ENCODE results near the gene SGCE. TPM values are rescaled to one million over a fixed set of nuclear protein-coding genes. Genes with fewer than 3 reads are reported as not detected.

SGCE gene
- total RNA-seq, 1 donor from 2014 or later: 169 TPM

DNA sequence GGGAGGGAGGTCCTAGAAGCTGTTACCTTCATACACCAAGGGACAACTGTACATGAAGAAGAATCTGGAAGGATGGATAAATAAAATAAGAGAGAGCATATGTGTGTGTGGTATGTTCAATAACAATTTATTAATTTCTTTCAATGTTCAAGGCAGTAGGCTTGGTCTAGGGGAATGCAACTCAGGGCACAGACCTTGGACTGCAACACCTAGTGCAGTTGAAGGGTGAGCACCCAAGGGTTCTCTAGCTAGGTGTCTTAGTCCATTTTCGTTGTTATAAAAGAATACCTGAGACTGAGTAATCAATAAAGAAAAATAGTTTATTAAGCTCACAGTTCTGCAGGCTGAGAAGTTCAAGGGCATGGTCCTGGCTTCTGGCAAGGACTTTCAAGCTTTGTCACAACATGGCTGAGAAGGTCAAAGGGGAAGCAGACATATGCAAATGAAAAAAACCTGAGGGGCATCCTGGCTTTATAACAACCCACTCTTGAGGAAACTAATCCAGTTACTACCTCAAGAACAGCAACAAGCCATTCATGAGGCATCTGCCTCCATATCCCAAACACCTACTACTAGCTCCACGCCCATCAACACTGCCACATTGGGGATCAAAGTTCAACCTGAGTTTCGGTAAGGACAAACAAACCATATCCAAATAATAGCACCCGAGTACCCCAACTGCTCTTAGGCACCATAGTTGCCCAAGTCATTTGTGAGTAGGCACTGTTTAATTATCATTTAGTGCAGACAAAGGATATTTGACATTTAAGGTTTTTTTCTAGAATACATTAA, 15.7 kb upstream of the SGCE start:
- Histone ChIP-seq H3K9ac (no peak overlapping the region), H3K27ac (no peak overlapping the region), H3K27me3 (no peaks in the 10 kb centered on the region), H2AFZ (replicated peaks) (no peak overlapping the region), H3K4me1 (no peaks in the 10 kb centered on the region), H4K20me1 (ENCODE audit: low read depth) (no peaks in the 10 kb centered on the region), H3K4me3 (no peak overlapping the region), H3K4me2 (no peak overlapping the region), H3K79me2 (ENCODE audit: low read depth) (no peaks in the 10 kb centered on the region), H3F3A (ENCODE audit: low read depth) (peaks cover 2% of the 10 kb centered on the region), H3K9me3 (ENCODE audit: low read depth) (no peaks in the 10 kb centered on the region), H3K36me3 (no peaks in the 10 kb centered on the region)
- peaks cover 4% of the 10 kb centered on the region for H3K9me3 Mint-ChIP-seq
- peaks cover 2% of the 10 kb centered on the region for H3K4me1 Mint-ChIP-seq
- TF ChIP-seq EZH2 (IDR thresholded peaks at IDR 0.05) (no peak), EZH2phosphoT487 (IDR thresholded peaks at IDR 0.05) (no peak)
- TF ChIP-seq, protein P1, sequence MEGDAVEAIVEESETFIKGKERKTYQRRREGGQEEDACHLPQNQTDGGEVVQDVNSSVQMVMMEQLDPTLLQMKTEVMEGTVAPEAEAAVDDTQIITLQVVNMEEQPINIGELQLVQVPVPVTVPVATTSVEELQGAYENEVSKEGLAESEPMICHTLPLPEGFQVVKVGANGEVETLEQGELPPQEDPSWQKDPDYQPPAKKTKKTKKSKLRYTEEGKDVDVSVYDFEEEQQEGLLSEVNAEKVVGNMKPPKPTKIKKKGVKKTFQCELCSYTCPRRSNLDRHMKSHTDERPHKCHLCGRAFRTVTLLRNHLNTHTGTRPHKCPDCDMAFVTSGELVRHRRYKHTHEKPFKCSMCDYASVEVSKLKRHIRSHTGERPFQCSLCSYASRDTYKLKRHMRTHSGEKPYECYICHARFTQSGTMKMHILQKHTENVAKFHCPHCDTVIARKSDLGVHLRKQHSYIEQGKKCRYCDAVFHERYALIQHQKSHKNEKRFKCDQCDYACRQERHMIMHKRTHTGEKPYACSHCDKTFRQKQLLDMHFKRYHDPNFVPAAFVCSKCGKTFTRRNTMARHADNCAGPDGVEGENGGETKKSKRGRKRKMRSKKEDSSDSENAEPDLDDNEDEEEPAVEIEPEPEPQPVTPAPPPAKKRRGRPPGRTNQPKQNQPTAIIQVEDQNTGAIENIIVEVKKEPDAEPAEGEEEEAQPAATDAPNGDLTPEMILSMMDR (IDR thresholded peaks at IDR 0.05): no peak
- DNase-seq (ENCODE audit: low spot score): no peak
- H3K36me3 Mint-ChIP-seq: peaks cover 17% of the 10 kb centered on the region
- H3K27me3 Mint-ChIP-seq (ENCODE audit: insufficient read depth, low read depth): peaks cover 2% of the 10 kb centered on the region
- H3K27ac Mint-ChIP-seq: no peak overlapping the region
- no peak overlapping the region for H3K4me3 Mint-ChIP-seq

DNA sequence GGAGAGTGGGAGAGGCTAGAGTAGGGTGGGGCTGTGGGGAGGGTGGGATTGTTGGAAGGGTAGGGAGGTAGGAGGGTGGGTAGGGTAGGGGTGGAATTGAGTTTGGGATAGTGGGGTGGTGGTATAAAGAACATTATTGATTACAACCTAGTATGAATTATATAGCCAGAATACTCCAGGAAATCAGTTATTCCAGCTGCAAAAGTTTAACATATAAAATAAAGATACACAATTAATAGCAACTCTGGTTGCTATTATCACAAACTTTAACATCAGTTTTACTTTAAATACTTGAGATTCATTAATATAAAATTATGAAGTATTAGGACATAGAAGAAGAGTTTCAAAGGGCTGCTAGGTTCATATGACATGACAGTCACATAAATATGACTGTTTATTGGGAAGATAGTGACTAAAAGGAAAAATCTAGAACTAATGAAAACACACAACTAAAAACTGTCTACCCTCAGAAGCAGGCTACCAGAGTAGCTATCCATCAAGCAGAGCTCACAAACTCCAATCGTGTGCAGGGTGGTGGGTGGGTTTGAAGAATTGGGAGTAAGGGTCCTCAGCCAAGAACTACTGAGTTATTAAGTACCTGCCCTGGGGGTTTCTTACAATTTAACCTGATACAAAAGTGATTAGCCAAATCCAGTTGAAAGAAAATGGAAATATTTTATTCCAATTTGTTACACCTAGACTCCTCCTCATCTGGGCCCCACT, 14.0 kb upstream of the SGCE start:
- Histone ChIP-seq H3K9me3 (ENCODE audit: low read depth) (no peaks in the 10 kb centered on the region), H3K27ac (no peak overlapping the region), H3K4me3 (no peak overlapping the region), H3K36me3 (no peaks in the 10 kb centered on the region), H3K4me2 (no peak overlapping the region), H3K27me3 (no peaks in the 10 kb centered on the region), H3K4me1 (no peaks in the 10 kb centered on the region), H3K79me2 (ENCODE audit: low read depth) (peaks cover 11% of the 10 kb centered on the region), H2AFZ (replicated peaks) (no peak overlapping the region), H4K20me1 (ENCODE audit: low read depth) (no peaks in the 10 kb centered on the region), H3K9ac (no peak overlapping the region), H3F3A (ENCODE audit: low read depth) (peaks cover 2% of the 10 kb centered on the region)
- DNase-seq (ENCODE audit: low spot score): no peak
- Mint-ChIP-seq H3K27ac (no peak overlapping the region), H3K4me1 (no peaks in the 10 kb centered on the region), H3K9me3 (peaks cover 21% of the 10 kb centered on the region), H3K36me3 (peaks cover 32% of the 10 kb centered on the region), H3K27me3 (ENCODE audit: insufficient read depth, low read depth) (peaks cover 5% of the 10 kb centered on the region), H3K4me3 (no peak overlapping the region)
- TF ChIP-seq EZH2 (IDR thresholded peaks at IDR 0.05) (no peak), EZH2phosphoT487 (IDR thresholded peaks at IDR 0.05) (no peak)
- TF ChIP-seq, protein P1 (IDR thresholded peaks at IDR 0.05): no peak

- H3K36me3 Mint-ChIP-seq: peaks cover 58% of the 10 kb centered on the region
- DNase-seq (ENCODE audit: low spot score): no peak
- Histone ChIP-seq H3K79me2 (ENCODE audit: low read depth) (peaks cover 39% of the 10 kb centered on the region), H3K27me3 (no peaks in the 10 kb centered on the region), H3F3A (ENCODE audit: low read depth) (peaks cover 2% of the 10 kb centered on the region), H3K9ac (no peak overlapping the region), H2AFZ (replicated peaks) (no peak overlapping the region), H3K4me2 (no peak overlapping the region), H3K36me3 (no peaks in the 10 kb centered on the region), H4K20me1 (ENCODE audit: low read depth) (no peaks in the 10 kb centered on the region), H3K4me1 (no peaks in the 10 kb centered on the region), H3K9me3 (ENCODE audit: low read depth) (no peaks in the 10 kb centered on the region), H3K27ac (no peak overlapping the region), H3K4me3 (no peak overlapping the region)
- peaks cover 9% of the 10 kb centered on the region for H3K27me3 Mint-ChIP-seq (ENCODE audit: insufficient read depth, low read depth)
- no peak overlapping the region for H3K27ac Mint-ChIP-seq
- H3K9me3 Mint-ChIP-seq: peaks cover 48% of the 10 kb centered on the region
- H3K4me3 Mint-ChIP-seq: no peak overlapping the region
- no peaks in the 10 kb centered on the region for H3K4me1 Mint-ChIP-seq
- TF ChIP-seq, protein P1 (IDR thresholded peaks at IDR 0.05): no peak
- TF ChIP-seq EZH2phosphoT487 (IDR thresholded peaks at IDR 0.05): no peak
These were observed 11.1 kb upstream of the SGCE start for GRCh38 chr7:94666879-94667587.

Data from neural progenitor cell (in vitro differentiated cells).